ENCODE data around the gene TENT5A.
"Not testable (repeated sequence)": the region's sequence is repeated elsewhere in the genome, so short reads cannot be mapped to it uniquely, and the experiment has no call there.

Gene TENT5A

GRCh38 chr6:81777586-81778268, 25.2 kb upstream of the TENT5A start:
- DNase-seq (ENCODE audit: low read depth, low spot score) = no peak
- TF ChIP-seq FOXP2 (optimal IDR thresholded peaks at IDR 0.05; ENCODE audit: control extremely low read depth, extremely low read length, insufficient read depth) (no peak), EZH2 (IDR thresholded peaks at IDR 0.05) (no peak), POLR2AphosphoS5 (IDR thresholded peaks at IDR 0.05; ENCODE audit: borderline replicate concordance, low read depth, low read length) (no peak)
- Histone ChIP-seq H3K27ac (no peak overlapping the region), H3K4me3 (no peak overlapping the region), H3K9ac (ENCODE audit: insufficient read length) (no peak overlapping the region), H3K9me3 (ENCODE audit: low read depth, low read length) (no peaks in the 10 kb centered on the region), H3K36me3 (ENCODE audit: insufficient read depth, low read length) (no peaks in the 10 kb centered on the region)

GRCh38 chr6:81776219-81776618, 23.7 kb upstream of the TENT5A start:
- H3K36me3 ChIP-seq (ENCODE audit: insufficient read depth, low read length); DNase-seq (ENCODE audit: low read depth, low spot score); H3K9me3 ChIP-seq (ENCODE audit: low read depth, low read length); H3K9ac ChIP-seq (ENCODE audit: insufficient read length); H3K27ac ChIP-seq; H3K4me3 ChIP-seq: not testable (repeated sequence)

DNA sequence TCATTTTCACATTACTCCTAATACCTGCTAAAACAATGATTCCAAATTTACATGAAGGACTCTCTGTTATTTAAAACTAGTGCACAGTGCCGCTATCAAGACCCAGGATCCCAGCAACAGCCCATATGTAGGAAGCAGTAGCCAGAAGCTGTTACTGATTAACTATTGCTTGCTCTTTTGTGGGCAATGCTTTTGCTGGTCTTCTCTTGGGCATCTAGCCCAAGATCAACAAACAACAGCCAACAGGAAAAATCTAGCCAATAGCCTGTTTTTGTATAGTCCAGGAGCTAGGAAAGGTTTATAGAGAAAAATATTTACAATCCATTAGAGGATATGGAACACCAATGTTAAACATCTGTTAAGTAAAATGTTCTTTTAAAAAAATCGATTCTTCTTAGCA, 22.1 kb upstream of the TENT5A start:
- no peak overlapping the region for H3K27ac ChIP-seq
- TF ChIP-seq POLR2AphosphoS5 (IDR thresholded peaks at IDR 0.05; ENCODE audit: borderline replicate concordance, low read depth, low read length) = no peak
- no peak for TF ChIP-seq FOXP2 (optimal IDR thresholded peaks at IDR 0.05; ENCODE audit: control extremely low read depth, extremely low read length, insufficient read depth)
- TF ChIP-seq EZH2 (IDR thresholded peaks at IDR 0.05) = no peak
- no peak for DNase-seq (ENCODE audit: low read depth, low spot score)
- H3K36me3 ChIP-seq (ENCODE audit: insufficient read depth, low read length) = no peaks in the 10 kb centered on the region
- H3K9ac ChIP-seq (ENCODE audit: insufficient read length) = no peak overlapping the region
- H3K9me3 ChIP-seq (ENCODE audit: low read depth, low read length) = no peaks in the 10 kb centered on the region
- H3K4me3 ChIP-seq = no peak overlapping the region

DNA sequence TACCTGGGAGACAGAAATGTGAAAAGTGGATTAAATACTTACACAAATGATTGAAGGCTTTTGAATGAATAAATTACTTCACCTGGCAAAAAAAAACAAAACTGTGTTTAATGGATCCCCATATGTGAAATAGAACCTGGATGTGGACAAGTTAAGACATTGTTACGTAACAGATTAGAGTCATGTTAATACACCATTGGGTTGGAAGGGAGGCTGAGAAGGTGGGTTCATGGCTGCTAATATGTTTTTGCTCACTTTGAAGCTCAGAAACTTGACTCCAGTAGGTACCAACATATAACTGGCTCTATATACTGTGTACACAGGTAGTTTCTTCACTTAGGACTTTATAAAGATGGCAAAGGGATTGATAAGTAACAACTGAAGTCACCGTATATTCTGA, 21.4 kb upstream of the TENT5A start:
- DNase-seq (ENCODE audit: low read depth, low spot score) = no peak
- Histone ChIP-seq H3K9me3 (ENCODE audit: low read depth, low read length) (no peaks in the 10 kb centered on the region), H3K36me3 (ENCODE audit: insufficient read depth, low read length) (no peaks in the 10 kb centered on the region), H3K4me3 (no peak overlapping the region), H3K9ac (ENCODE audit: insufficient read length) (no peak overlapping the region), H3K27ac (no peak overlapping the region)
- TF ChIP-seq EZH2 (IDR thresholded peaks at IDR 0.05) = no peak
- TF ChIP-seq FOXP2 (optimal IDR thresholded peaks at IDR 0.05; ENCODE audit: control extremely low read depth, extremely low read length, insufficient read depth) = no peak
- no peak for TF ChIP-seq POLR2AphosphoS5 (IDR thresholded peaks at IDR 0.05; ENCODE audit: borderline replicate concordance, low read depth, low read length)

- no peak for TF ChIP-seq FOXP2 (optimal IDR thresholded peaks at IDR 0.05; ENCODE audit: control extremely low read depth, extremely low read length, insufficient read depth)
- TF ChIP-seq POLR2AphosphoS5 (IDR thresholded peaks at IDR 0.05; ENCODE audit: borderline replicate concordance, low read depth, low read length) = no peak
- no peak for TF ChIP-seq EZH2 (IDR thresholded peaks at IDR 0.05)
- H3K9me3 ChIP-seq (ENCODE audit: low read depth, low read length) = no peaks in the 10 kb centered on the region
- H3K4me3 ChIP-seq = no peak overlapping the region
- DNase-seq (ENCODE audit: low read depth, low spot score) = no peak
- H3K9ac ChIP-seq (ENCODE audit: insufficient read length) = no peak overlapping the region
- no peak overlapping the region for H3K27ac ChIP-seq
- H3K36me3 ChIP-seq (ENCODE audit: insufficient read depth, low read length) = no peaks in the 10 kb centered on the region
Observed at GRCh38 chr6:81772741-81773140, 20.3 kb upstream of the TENT5A start.

GRCh38 chr6:81771097-81771496, 18.6 kb upstream of the TENT5A start:
- no peak for DNase-seq (ENCODE audit: low read depth, low spot score)
- Histone ChIP-seq H3K27ac (no peak overlapping the region), H3K9me3 (ENCODE audit: low read depth, low read length) (no peaks in the 10 kb centered on the region), H3K9ac (ENCODE audit: insufficient read length) (no peak overlapping the region), H3K4me3 (no peak overlapping the region), H3K36me3 (ENCODE audit: insufficient read depth, low read length) (no peaks in the 10 kb centered on the region)
- TF ChIP-seq POLR2AphosphoS5 (IDR thresholded peaks at IDR 0.05; ENCODE audit: borderline replicate concordance, low read depth, low read length) (no peak), EZH2 (IDR thresholded peaks at IDR 0.05) (no peak), FOXP2 (optimal IDR thresholded peaks at IDR 0.05; ENCODE audit: control extremely low read depth, extremely low read length, insufficient read depth) (no peak)

- TF ChIP-seq FOXP2 (optimal IDR thresholded peaks at IDR 0.05; ENCODE audit: control extremely low read depth, extremely low read length, insufficient read depth) = no peak
- TF ChIP-seq POLR2AphosphoS5 (IDR thresholded peaks at IDR 0.05; ENCODE audit: borderline replicate concordance, low read depth, low read length) = no peak
- no peak for TF ChIP-seq EZH2 (IDR thresholded peaks at IDR 0.05)
- no peak for DNase-seq (ENCODE audit: low read depth, low spot score)
- Histone ChIP-seq H3K27ac (no peak overlapping the region), H3K4me3 (no peak overlapping the region), H3K9me3 (ENCODE audit: low read depth, low read length) (no peaks in the 10 kb centered on the region), H3K36me3 (ENCODE audit: insufficient read depth, low read length) (no peaks in the 10 kb centered on the region), H3K9ac (ENCODE audit: insufficient read length) (no peak overlapping the region)
Observed at GRCh38 chr6:81770381-81770780, 17.9 kb upstream of the TENT5A start.

DNA sequence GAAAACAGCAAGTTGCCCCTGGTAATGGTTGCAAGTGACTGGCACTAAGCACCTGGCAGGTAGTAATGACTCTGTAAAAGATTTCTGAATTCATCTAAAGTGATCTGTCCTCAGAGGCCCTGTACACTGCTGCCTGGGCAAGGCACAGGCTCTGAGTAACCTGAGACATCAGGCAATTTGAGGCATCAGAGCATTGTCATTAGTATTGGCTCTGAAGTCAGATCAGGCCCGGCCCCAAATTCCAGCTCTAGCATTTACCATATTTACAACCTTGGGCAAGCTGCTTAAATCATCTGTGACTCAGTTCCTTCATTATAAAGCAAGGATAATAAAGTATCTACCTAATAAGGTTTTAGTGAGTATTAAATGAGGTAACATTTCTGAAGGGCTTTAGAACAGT, 17.3 kb upstream of the TENT5A start:
- Histone ChIP-seq H3K9ac (ENCODE audit: insufficient read length) (no peak overlapping the region), H3K36me3 (ENCODE audit: insufficient read depth, low read length) (no peaks in the 10 kb centered on the region), H3K4me3 (no peak overlapping the region), H3K27ac (no peak overlapping the region), H3K9me3 (ENCODE audit: low read depth, low read length) (no peaks in the 10 kb centered on the region)
- DNase-seq (ENCODE audit: low read depth, low spot score) = no peak
- TF ChIP-seq FOXP2 (optimal IDR thresholded peaks at IDR 0.05; ENCODE audit: control extremely low read depth, extremely low read length, insufficient read depth) (no peak), POLR2AphosphoS5 (IDR thresholded peaks at IDR 0.05; ENCODE audit: borderline replicate concordance, low read depth, low read length) (no peak), EZH2 (IDR thresholded peaks at IDR 0.05) (no peak)

All from SK-N-MC (cell line).